LNCaP clone FGC (cell line): Measurements from ENCODE around the gene ZNF784.

Source experiments
- DNase-seq: peaks from one replicate; pipeline ENCODE4 v3.0.0-alpha.2; 2011; ENCODE audit warnings: low read depth
- H3K4me3 ChIP-seq: 2 replicates; pipeline ENCODE4 v1.5.1; 2011; ENCODE audit warnings: mild to moderate bottlenecking, low read depth, low read length, control low read depth
- CTCF ChIP-seq: IDR thresholded peaks from 2 replicates; pipeline ENCODE4 v1.5.1; 2012; ENCODE audit warnings: mild to moderate bottlenecking; ENCODE audit not compliant: control insufficient read depth, insufficient read depth; ENCODE audit errors: extremely low read depth

The ZNF784 gene

GRCh38 chr19:55652311-55653128, 28.2 kb upstream of the ZNF784 start:
- no peak for DNase-seq
- no peak overlapping the region for H3K4me3 ChIP-seq
- no peak for TF ChIP-seq CTCF

DNA sequence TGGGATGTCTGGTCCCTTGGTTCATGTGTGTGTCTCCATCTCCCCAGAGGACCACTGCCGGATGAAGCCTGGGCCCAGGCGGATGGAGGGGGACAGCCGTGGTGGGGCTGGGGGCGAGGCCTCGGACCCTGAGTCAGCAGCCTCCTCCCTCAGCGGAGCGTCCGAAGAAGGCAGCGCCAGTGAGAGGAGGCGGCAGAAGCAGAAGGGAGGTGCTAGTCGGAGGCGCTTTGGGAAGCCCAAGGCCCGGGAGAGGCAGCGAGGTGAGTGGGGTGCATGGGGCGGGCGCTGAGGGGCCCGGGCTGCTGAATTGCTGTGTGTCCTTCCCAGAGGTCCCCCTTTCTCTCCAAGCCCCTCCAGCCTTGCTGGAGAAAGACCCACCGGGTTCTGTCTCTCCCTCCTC, 26.9 kb upstream of the ZNF784 start:
- H3K4me3 ChIP-seq, result no peak overlapping the region
- TF ChIP-seq CTCF, result no peak
- DNase-seq, result no peak

DNA sequence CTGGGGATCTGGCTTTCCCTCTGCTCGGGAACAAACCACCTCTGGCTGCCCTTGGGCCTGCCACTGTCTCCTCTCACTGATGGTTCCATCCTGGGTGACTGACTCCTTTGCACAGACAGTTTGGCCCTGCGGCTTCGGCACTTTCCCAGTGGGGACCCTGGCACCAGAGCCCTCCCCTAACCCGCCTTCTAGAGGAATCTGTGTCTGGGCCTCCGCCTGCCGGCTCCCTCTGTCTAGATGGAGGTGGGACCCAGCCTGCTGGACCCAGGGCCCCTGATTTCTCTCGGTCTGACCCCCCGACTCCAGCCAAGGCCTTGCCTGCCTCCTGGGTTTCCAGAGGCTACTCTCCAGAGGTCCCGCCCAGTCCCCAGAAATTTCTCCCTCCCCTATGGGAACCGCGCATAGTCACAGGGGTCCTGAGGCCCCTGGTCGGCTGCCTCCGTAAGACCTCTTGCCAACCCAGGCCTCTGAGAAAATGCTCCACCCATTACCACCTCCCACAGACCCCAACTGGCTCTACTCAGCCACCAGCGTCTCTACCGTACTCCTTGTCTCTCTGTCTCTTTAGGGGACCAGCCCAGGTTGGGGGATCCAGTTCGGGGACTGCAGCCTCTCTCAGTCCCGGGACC, 26.4 kb upstream of the ZNF784 start:
- H3K4me3 ChIP-seq, result no peak overlapping the region
- DNase-seq, result no peak
- no peak for TF ChIP-seq CTCF

DNA sequence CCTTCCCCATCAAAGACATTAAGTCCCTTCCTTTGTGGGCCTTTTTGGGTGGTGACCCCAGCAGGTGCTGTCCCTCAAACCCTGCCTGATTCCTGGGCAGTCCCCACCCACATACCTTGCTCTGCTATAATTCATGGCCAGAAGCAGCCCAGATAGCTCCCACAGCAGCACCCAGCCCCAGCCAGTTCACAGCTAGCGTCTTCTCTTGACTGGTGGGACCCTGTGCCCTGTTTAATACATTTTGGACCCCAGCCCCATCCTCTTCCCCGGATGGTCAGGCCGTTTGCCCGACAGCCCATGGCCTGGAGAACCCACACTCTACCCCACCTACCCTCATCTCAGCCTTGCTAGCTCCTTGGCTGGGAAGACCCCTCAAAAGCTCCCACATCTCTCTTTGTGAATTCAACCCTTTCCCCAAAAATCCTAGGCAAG, 25.8 kb upstream of the ZNF784 start:
- TF ChIP-seq CTCF, result no peak
- no peak overlapping the region for H3K4me3 ChIP-seq
- no peak for DNase-seq

DNA sequence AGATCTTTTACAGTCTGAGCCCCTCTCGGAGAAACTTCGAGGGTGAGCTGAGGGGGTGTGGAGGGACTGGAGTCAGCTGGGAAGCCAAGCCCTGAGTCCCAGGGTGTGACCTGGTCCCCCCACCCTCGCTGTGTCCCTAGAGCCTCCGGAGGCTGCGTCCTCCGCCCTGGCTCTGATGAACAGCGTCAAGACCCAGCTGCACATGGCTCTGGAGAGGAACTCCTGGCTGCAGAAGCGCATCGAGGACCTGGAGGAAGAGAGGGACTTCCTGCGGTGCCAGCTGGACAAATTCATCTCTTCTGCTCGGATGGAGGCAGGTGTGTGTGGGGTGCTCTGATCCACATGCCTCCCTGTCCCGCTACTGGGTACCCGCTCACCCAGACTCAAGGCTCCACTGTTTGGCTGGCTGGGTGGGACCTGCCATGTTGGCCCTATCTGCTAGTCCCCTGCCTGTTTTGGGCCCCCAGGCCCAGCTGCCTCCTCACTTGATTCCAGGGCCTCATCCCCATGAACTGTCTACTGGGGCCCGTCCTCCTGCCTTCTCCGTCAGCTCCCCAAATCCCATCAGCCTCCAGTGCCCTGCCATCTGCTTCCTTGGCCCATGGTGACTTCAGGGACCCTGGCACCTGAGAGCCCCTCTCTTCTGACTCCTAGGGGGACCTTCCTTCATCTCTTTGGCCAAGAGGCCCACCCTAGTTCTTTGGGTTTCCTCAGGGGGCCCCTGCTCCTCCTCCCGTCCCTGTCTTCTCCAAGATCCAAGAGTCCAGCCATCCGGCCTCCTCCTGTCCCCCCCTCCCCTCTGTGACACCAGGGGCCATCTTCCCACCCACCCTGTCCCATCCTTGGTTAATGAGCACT, 25.1 kb upstream of the ZNF784 start:
- no peak for TF ChIP-seq CTCF
- peak overlapping the region; percentile 84 for H3K4me3 ChIP-seq
- no peak for DNase-seq

GRCh38 chr19:55648585-55649267, 24.4 kb upstream of the ZNF784 start:
- no peak for TF ChIP-seq CTCF
- H3K4me3 ChIP-seq, result peak overlapping the region; percentile 84
- DNase-seq, result no peak
